Right lobe of liver (tissue), 6 donors: ENCODE measurements around the gene OPA3. TPM values are rescaled to one million over a fixed set of nuclear protein-coding genes. Genes with fewer than 3 reads are reported as not detected.

ENCODE experiments used
- ATAC-seq, 4 donors: fragments of 200-7000 bp; cut with Tn5 transposase; one replicate each; pipeline ENCODE4 v1.9.1; 2020; ENCODE audit warnings: mild to moderate bottlenecking in 4 of 4, moderate library complexity in 4 of 4
- DNase-seq, 3 donors: peaks; one replicate each; pipeline ENCODE4 v3.0.0-alpha.2; 2020
- H3K27ac ChIP-seq, 3 donors: fragments of 200-600 bp; one replicate each; pipeline ENCODE4 v1.8.0; 2022
- H3K27me3 ChIP-seq, 2 donors: fragments of 200-600 bp; one replicate each; pipeline ENCODE4 v1.8.0; 2022
- H3K36me3 ChIP-seq, 4 donors: fragments of 200-600 bp; sonication (generic) in 1 of 4; one replicate each; pipeline versions ENCODE4 v1.5.1 to v1.8.0; 2017 to 2022; ENCODE audit warnings: control low read depth in 1 of 4
- H3K4me1 ChIP-seq, 4 donors: fragments of 200-600 bp; sonication (generic) in 1 of 4; one replicate each; pipeline versions ENCODE4 v1.5.1 to v1.8.0; 2017 to 2022; ENCODE audit warnings: control low read depth in 1 of 4
- H3K4me3 ChIP-seq, 3 donors: fragments of 200-600 bp; one replicate each; pipeline ENCODE4 v1.8.0; 2022
- H3K9me3 ChIP-seq, 4 donors: fragments of 200-600 bp; sonication (generic) in 1 of 4; one replicate each; pipeline versions ENCODE4 v1.5.1 to v1.8.0; 2017 to 2022; ENCODE audit warnings: control low read depth in 1 of 4
- POLR2A ChIP-seq: fragments of 450-650 bp; IDR thresholded peaks from one replicate; pipeline ENCODE4 v1.6.1; 2017; ENCODE audit warnings: antibody characterized with exemption, mild to moderate bottlenecking
- WGBS: methylation state at CpG from one replicate; pipeline ENCODE4 v1.1.6; 2018; ENCODE audit warnings: low coverage, low lambda C conversion rate; ENCODE audit not compliant: insufficient coverage; ENCODE audit errors: missing lambda C conversion rate; 5-methylcytosine and 5-hydroxymethylcytosine counted together
- intact Hi-C, 2 donors: fragments of 100-400 bp; cut with DNase I; formaldehyde crosslinking; loops; one replicate each; pipeline versions ENCODE4 v1.11.2 to v1.14.1; 2022
- total RNA-seq, 6 experiments: library from RNA; depleted of rRNA in 2 of 6; stranded (reverse); fragments of >200 nt in 2 of 6; fragmentation: NEBNext Ultra II Directional in 3 of 6; extraction: Animal tissue kit (Norgen Biotek cat#: 25700) in 3 of 6; gene quantifications; one replicate each; pipeline versions ENCODE4 v1.1.0 to v1.2.4, GENCODE V29; 2016 to 2023
- TF ChIP-seq, protein P1 (sequence below), 4 donors: fragments of 200-600 bp in 3 of 4; fragments of 450-650 bp in 1 of 4; IDR thresholded peaks; one replicate each; pipeline versions ENCODE4 v1.5.1 to v1.8.0; 2016 to 2022; ENCODE audit warnings: antibody characterized with exemption in 4 of 4, mild to moderate bottlenecking in 2 of 4
- donor health status: DM: no; HTN: yes; CAD: no.
- donor health status: DM: no; HTN: no; CAD: no.
- donor health status: DM: no; HTN: no; CAD: no.
- donor health status: DM: no; HTN: yes; CAD: no.
- donor health status: DM: no; HTN: yes; CAD: no.

The OPA3 gene
- total RNA-seq, 6 experiments from 2014 or later, result 6.7 to 18.1 (median 8.1) TPM

DNA sequence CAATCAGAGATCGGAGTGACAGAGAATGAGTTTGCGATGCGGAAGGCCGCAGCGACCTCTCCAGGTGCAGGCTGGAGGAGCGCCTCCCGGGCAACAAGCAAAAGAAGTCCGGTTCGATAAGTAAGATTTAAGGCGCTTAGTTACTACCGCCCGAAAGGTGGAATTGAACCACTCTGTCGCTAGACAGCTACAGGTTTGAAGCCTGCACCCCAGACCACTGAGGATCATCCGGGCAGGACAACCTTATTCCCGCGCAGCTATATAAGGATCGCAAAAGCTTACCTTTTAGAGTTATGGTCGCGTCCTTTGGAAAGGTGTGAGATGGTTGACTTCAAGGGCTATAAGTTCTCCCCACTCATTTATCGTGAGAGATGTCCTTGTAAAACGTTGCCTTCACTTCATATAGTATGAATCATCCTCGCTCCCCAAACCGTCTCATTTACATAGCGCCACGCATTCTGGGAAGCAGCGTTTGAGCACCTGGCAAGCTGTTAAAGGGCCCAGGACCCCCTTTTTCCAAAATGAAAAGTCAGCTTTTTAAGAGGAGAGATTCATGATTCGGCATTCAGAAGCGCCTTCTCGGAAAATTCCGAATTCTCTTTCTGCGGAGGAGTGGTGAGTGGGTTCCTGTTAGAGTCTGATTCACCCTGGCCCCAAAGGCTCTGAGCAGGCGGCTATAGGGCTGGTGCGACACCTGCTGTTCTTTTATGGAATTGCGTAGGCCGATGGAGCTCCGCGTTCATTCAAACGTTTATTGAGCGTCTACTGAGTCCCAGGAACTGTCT lies 106.0 kb downstream of the OPA3 start:
- Histone ChIP-seq H3K27me3 (no peaks in the 10 kb centered on the region), H3K4me1 (peaks cover 0 to 8% (median 0%) of the 10 kb centered on the region in 4 donors), H3K27ac (peak overlapping the region; percentile 87 to 93 (median 93)), H3K36me3 (no peaks in the 10 kb centered on the region), H3K4me3 (peak overlapping the region; percentile 36 to 52 (median 40)), H3K9me3 (no peaks in the 10 kb centered on the region)
- DNase-seq, result peak; percentile 77 to 88 (median 87)
- WGBS, result 0% methylated on average over 32 of the region's 39 CpGs
- intact Hi-C loops, result loop anchor here in 1 of 2 donors (5.0 kb wide), 1 partner anchor 36 kb away; no protein-coding TSS in a partner anchor
- TF ChIP-seq, protein P1, sequence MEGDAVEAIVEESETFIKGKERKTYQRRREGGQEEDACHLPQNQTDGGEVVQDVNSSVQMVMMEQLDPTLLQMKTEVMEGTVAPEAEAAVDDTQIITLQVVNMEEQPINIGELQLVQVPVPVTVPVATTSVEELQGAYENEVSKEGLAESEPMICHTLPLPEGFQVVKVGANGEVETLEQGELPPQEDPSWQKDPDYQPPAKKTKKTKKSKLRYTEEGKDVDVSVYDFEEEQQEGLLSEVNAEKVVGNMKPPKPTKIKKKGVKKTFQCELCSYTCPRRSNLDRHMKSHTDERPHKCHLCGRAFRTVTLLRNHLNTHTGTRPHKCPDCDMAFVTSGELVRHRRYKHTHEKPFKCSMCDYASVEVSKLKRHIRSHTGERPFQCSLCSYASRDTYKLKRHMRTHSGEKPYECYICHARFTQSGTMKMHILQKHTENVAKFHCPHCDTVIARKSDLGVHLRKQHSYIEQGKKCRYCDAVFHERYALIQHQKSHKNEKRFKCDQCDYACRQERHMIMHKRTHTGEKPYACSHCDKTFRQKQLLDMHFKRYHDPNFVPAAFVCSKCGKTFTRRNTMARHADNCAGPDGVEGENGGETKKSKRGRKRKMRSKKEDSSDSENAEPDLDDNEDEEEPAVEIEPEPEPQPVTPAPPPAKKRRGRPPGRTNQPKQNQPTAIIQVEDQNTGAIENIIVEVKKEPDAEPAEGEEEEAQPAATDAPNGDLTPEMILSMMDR (IDR thresholded peaks at IDR 0.05), result peak; percentile 96 to 98 (median 97)
- TF ChIP-seq POLR2A, result peak; percentile 59
- ATAC-seq, result peak; percentile 93 to 97 (median 96)

DNA sequence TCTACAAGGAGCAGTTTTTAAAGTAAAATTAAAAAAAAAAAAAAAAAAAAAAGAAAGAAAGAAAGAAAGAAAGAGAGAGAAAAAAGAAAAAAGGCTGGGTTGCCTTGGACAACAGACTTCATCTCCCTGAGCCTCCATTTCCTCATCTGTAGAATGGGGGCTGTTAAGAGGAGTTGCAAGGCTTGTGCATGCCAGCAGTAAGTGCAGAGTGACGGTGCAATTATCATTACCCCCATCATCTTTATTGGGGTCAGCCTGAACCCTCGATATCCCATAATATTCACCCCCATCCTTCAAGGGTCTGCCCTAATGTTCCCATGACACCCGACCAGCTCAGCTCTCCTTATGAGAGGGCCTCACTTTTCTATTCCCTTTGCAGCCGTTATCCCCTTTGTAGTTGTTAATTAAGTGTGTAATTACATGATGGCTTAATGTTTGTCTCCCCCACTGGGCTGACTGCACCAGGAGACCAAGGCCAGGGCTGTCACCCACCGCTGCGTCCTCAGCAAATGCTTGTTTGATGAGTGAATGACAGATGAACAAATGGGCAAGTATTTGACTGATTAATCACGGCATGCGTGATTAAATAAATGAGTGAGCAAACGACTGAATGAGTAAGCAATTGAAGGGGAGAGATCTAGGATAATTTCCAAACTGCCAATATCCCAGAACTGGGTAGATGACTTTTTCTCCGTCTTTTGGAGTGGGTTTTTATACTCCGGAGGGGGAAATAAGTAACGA lies 106.7 kb downstream of the OPA3 start:
- TF ChIP-seq, protein P1 (IDR thresholded peaks at IDR 0.05), result no peak
- TF ChIP-seq POLR2A, result no peak
- Histone ChIP-seq H3K36me3 (no peaks in the 10 kb centered on the region), H3K27ac (peak overlapping the region; percentile 87 to 93 (median 93)), H3K9me3 (no peaks in the 10 kb centered on the region), H3K4me3 (no peak overlapping the region), H3K4me1 (peaks cover 0 to 8% (median 0%) of the 10 kb centered on the region in 4 donors), H3K27me3 (no peaks in the 10 kb centered on the region)
- ATAC-seq, result peak in 1 of 4 donors; percentile 4
- no peak for DNase-seq
- WGBS, result 8% methylated on average over 12 of the region's 12 CpGs
- intact Hi-C loops, result loop anchor here in 1 of 2 donors (5.0 kb wide), 1 partner anchor 36 kb away; no protein-coding TSS in a partner anchor

Other genes starting within 250 kb of the OPA3 start
- under 1 TPM in 2 of 6 experiments, not detected in 4; 0.22 to 0.26 TPM for gene KLC3, start 244.1 kb downstream of the OPA3 start, total RNA-seq
- gene ERCC2, start 214.2 kb downstream of the OPA3 start, total RNA-seq, result 10 to 100 TPM in 5 of 6 experiments, 1 to 10 TPM in 1; 9.8 to 13.7 (median 11.3) TPM
- gene PPP1R13L, start 179.7 kb downstream of the OPA3 start, total RNA-seq, result 10 to 100 TPM in 4 of 6 experiments, 1 to 10 TPM in 2; 6.9 to 22.9 (median 14.6) TPM
- gene POLR1G, start 178.2 kb downstream of the OPA3 start, total RNA-seq, result 1 to 10 TPM; 1.3 to 4.5 (median 3.2) TPM
- 10 to 100 TPM; 19.2 to 29.4 (median 22.6) TPM for gene ERCC1, start 160.9 kb downstream of the OPA3 start, total RNA-seq
- gene FOSB, start 116.8 kb downstream of the OPA3 start, total RNA-seq, result 1 to 10 TPM in 1 of 6 experiments, under 1 TPM in 5; 0.19 to 1.2 (median 0.44) TPM
- gene RTN2, start 87.8 kb downstream of the OPA3 start, total RNA-seq, result 1 to 10 TPM; 1.5 to 7.2 (median 2.9) TPM
- 1 to 10 TPM in 2 of 6 experiments, under 1 TPM in 3, not detected in 1; 0.32 to 2.0 (median 0.51) TPM for gene PPM1N, start 86.4 kb downstream of the OPA3 start, total RNA-seq
- gene VASP, start 77.3 kb downstream of the OPA3 start, total RNA-seq, result 10 to 100 TPM; 19.4 to 64.1 (median 30.6) TPM
- 1 to 10 TPM in 4 of 6 experiments, under 1 TPM in 2; 0.83 to 3.1 (median 1.3) TPM for gene GPR4, start 17.4 kb upstream of the OPA3 start, total RNA-seq
- gene EML2, start 54.6 kb upstream of the OPA3 start, total RNA-seq, result 10 to 100 TPM; 12.6 to 19.7 (median 13.8) TPM
- under 1 TPM in 4 of 6 experiments, not detected in 2; 0.07 to 0.23 (median 0.18) TPM for gene GIPR, start 83.4 kb upstream of the OPA3 start, total RNA-seq
- gene SNRPD2, start 107.2 kb upstream of the OPA3 start, total RNA-seq, result 10 to 100 TPM; 79.7 to 92.5 (median 88.2) TPM
- 1 to 10 TPM; 4.4 to 6.9 (median 5.9) TPM for gene QPCTL, start 107.9 kb upstream of the OPA3 start, total RNA-seq
- 10 to 100 TPM in 1 of 6 experiments, 1 to 10 TPM in 5; 5.6 to 12.4 (median 7.4) TPM for gene FBXO46, start 146.1 kb upstream of the OPA3 start, total RNA-seq
- under 1 TPM in 1 of 6 experiments, not detected in 5; 0.24 TPM for gene MEIOSIN, start 148.6 kb upstream of the OPA3 start, total RNA-seq
- gene SIX5, start 184.4 kb upstream of the OPA3 start, total RNA-seq, result 10 to 100 TPM in 3 of 6 experiments, 1 to 10 TPM in 3; 7.8 to 11.6 (median 9.5) TPM
- gene DMPK, start 197.7 kb upstream of the OPA3 start, total RNA-seq, result 10 to 100 TPM in 1 of 6 experiments, 1 to 10 TPM in 5; 4.3 to 14.9 (median 8.7) TPM
- gene DMWD, start 208.0 kb upstream of the OPA3 start, total RNA-seq, result 10 to 100 TPM in 4 of 6 experiments, 1 to 10 TPM in 2; 8.3 to 14.3 (median 11.9) TPM
- gene RSPH6A, start 230.5 kb upstream of the OPA3 start, total RNA-seq, result not detected